Gastrocnemius medialis (tissue), 4 donors: Measurements from ENCODE around the gene MCOLN2.

ENCODE experiments used
- CTCF ChIP-seq, 5 experiments: fragments of 450-650 bp in 3 of 5; fragments of 200-600 bp in 2 of 5; sonication (generic) in 2 of 5; IDR thresholded peaks in 4 of 5; conservative IDR thresholded peaks in 1 of 5; 1 replicate in 4 of 5; 2 replicates in 1 of 5; pipeline ENCODE4 v1.5.1; 2016 to 2019; ENCODE audit warnings: antibody characterized with exemption in 5 of 5, mild to moderate bottlenecking in 3 of 5, moderate library complexity in 3 of 5
- POLR2A ChIP-seq, 2 donors: fragments of 450-650 bp; IDR thresholded peaks; one replicate each; pipeline ENCODE4 v1.6.1; 2017; ENCODE audit warnings: antibody characterized with exemption in 2 of 2, mild to moderate bottlenecking in 2 of 2, moderate library complexity in 2 of 2

DNA sequence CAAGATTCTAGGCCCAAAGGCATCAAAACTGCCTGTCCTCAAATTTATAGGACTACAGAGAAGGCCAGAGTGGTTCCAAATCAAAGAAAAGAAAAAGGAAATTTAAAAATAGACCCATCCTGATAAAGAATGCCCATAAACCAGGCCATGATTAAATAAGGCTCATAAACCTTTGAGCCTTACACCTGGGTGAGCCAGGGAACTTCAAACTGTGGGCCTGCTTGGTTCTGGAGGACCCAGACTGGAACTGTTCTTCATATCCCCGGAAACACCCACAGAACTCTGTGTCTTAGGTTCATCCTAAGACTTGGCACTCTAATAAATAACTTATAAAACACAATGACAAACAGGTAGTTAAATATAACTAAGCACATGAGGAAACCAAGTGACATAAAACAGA, 28.8 kb downstream of the MCOLN2 start:
- no peak for TF ChIP-seq POLR2A (IDR thresholded peaks at IDR 0.05)
- no peak for TF ChIP-seq CTCF (IDR thresholded peaks at IDR 0.05 in 4 of 5, conservative IDR thresholded peaks at IDR 0.05 in 1 of 5)
